Measurements from ENCODE around the gene ZSWIM8. TPM values are rescaled to one million over a fixed set of nuclear protein-coding genes. Genes with fewer than 3 reads are reported as not detected.

ZSWIM8 gene
- total and polyA plus RNA-seq, 2 of the 8 experiments (the other 6 are each of a cell fraction or from before 2014, with no cell fraction given), result 44.7 to 99.7 TPM

DNA sequence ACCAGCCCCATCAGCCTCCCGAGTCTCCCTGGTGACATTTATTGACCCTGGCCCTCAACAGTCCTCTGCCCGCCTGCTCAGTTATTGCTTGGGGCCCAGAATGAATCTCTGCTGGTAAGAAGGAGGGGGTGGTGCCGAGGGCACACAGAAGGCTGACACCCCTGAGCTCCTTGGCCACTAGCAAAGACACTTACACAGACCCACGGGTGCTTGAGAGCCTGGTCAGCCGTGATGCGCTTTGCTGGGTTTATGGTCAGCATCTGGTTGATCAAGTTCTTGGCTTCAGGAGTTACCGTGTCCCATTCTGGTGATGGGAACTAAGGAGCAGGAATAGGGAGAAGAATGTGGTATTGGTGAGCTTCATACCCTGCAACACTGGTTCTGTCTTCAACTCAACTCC lies 61.6 kb downstream of the ZSWIM8 start:
- no peak overlapping the region for H4K91ac ChIP-seq (replicated peaks; ENCODE audit: insufficient read length, low read length)
- no peak overlapping the region for H2BK120ac ChIP-seq (replicated peaks; ENCODE audit: low read depth, low read length)
- no peak overlapping the region for H3K4ac ChIP-seq (replicated peaks; ENCODE audit: insufficient read length, low read depth, low read length)
- H2AK5ac ChIP-seq (ENCODE audit: low read depth, low read length), result no peak overlapping the region
- DNase-seq (ENCODE audit: low read depth in 1 of 2, low spot score in 2 of 2), result no peak
- no peak overlapping the region for H3K18ac ChIP-seq (ENCODE audit: extremely low read depth, low read length)
- no peak overlapping the region for H3K9ac ChIP-seq (replicated peaks in 1 of 4; ENCODE audit: extremely low read depth in 1 of 4, low read depth in 3 of 4, low read length in 3 of 4)
- ChIA-PET POLR2A (ENCODE audit: partially characterized antibody) (no interaction called here), CTCF (ENCODE audit: partially characterized antibody) (interaction anchor here (0.7 to 20.8 kb wide), 7 partner anchors 11 to 93 kb away, joined by 3 to 279 read pairs (median 142); partner anchors contain the start of gene CAMK2G)
- H3K4me2 ChIP-seq (ENCODE audit: insufficient read depth in 1 of 2, low read depth in 2 of 2, low read length in 2 of 2), result no peak overlapping the region
- no peak overlapping the region for H3K4me3 ChIP-seq (ENCODE audit: extremely low read depth in 1 of 4, insufficient read depth in 2 of 4, low read depth in 3 of 4, low read length in 4 of 4)
- peaks cover 22 to 37% (median 28%) of the 10 kb centered on the region in 4 experiments for H3K36me3 ChIP-seq (ENCODE audit: control insufficient read depth in 2 of 4, insufficient read depth in 4 of 4, low read length in 3 of 4)
- FAIRE-seq, result no peak
- TF ChIP-seq PHF8 (conservative IDR thresholded peaks at IDR 0.05; ENCODE audit: low read depth, low read length), result no peak
- no peak for TF ChIP-seq POLR2A (IDR thresholded peaks at IDR 0.05; ENCODE audit: control extremely low read depth in 1 of 2, low read depth in 2 of 2, low read length in 2 of 2)
- TF ChIP-seq RFX5 (IDR thresholded peaks at IDR 0.05; ENCODE audit: borderline replicate concordance, low read depth, low read length), result no peak
- no peak for TF ChIP-seq POLR2AphosphoS5 (IDR thresholded peaks at IDR 0.05; ENCODE audit: low read depth, low read length)
- no peak for TF ChIP-seq MAFK (IDR thresholded peaks at IDR 0.05; ENCODE audit: low read depth, low read length)
- TF ChIP-seq TCF12 (IDR thresholded peaks at IDR 0.05; ENCODE audit: low read depth, low read length), result no peak
- no peak for TF ChIP-seq CREB1 (IDR thresholded peaks at IDR 0.05)
- no peak for TF ChIP-seq JUND (IDR thresholded peaks at IDR 0.05; ENCODE audit: low read length)
- no peak for TF ChIP-seq SP1 (IDR thresholded peaks at IDR 0.05; ENCODE audit: low read depth, low read length)
- no peak for TF ChIP-seq KDM5A (IDR thresholded peaks at IDR 0.05; ENCODE audit: low read length)
- no peak for TF ChIP-seq EZH2 (IDR thresholded peaks at IDR 0.05; ENCODE audit: low read depth, low read length, severe bottlenecking)
- TF ChIP-seq NRF1 (IDR thresholded peaks at IDR 0.05; ENCODE audit: low read depth, low read length), result no peak
- H2BK20ac ChIP-seq (ENCODE audit: low read length), result no peak overlapping the region
- no peaks in the 10 kb centered on the region for H3K23me2 ChIP-seq (ENCODE audit: low read depth, low read length)
- 83% methylated on average over 7 of the region's 7 CpGs; no CpG with 5 or more reads in 1 of the 2 experiments for WGBS, 2 experiments (ENCODE audit: extremely low coverage in 1 of 2, insufficient coverage in 1 of 2, insufficient read length in 1 of 2, insufficient replicate concordance in 2 of 2, low coverage in 1 of 2, low lambda C conversion rate in 2 of 2, missing lambda C conversion rate in 1 of 2)
- no peak overlapping the region for H3K27ac ChIP-seq (ENCODE audit: low read depth, low read length)
- no peak overlapping the region for H2BK12ac ChIP-seq (ENCODE audit: low read depth, low read length)
- no peak overlapping the region for H4K8ac ChIP-seq (ENCODE audit: extremely low read depth, insufficient read depth, low read length)
- H3K23ac ChIP-seq (ENCODE audit: insufficient read length), result no peak overlapping the region
- H4K20me1 ChIP-seq (replicated peaks in 1 of 2; ENCODE audit: control insufficient read depth in 1 of 2, insufficient read depth in 2 of 2, low read length in 2 of 2), result peaks cover 3 to 5% of the 10 kb centered on the region in 2 experiments
- H3K4me1 ChIP-seq (replicated peaks in 1 of 4; ENCODE audit: control insufficient read depth in 3 of 4, insufficient read depth in 4 of 4, low read length in 3 of 4), result peaks cover 0 to 7% (median 3%) of the 10 kb centered on the region in 4 experiments; a peak in 3 of 7 replicates
- no peaks in the 10 kb centered on the region for H3K79me2 ChIP-seq (ENCODE audit: control insufficient read depth in 1 of 2, insufficient read depth in 2 of 2, low read length in 2 of 2)
- H2AFZ ChIP-seq (ENCODE audit: low read length), result no peak overlapping the region
- H3K27me3 ChIP-seq (replicated peaks in 1 of 4; ENCODE audit: control insufficient read depth in 3 of 4, extremely low read depth in 1 of 4, insufficient read depth in 3 of 4, low read length in 3 of 4), result no peaks in the 10 kb centered on the region
- no peaks in the 10 kb centered on the region for H3K79me1 ChIP-seq (ENCODE audit: low read depth, low read length)
- no peak overlapping the region for H3K56ac ChIP-seq (replicated peaks; ENCODE audit: insufficient read length, low read depth, low read length)
- no peak overlapping the region for H2BK15ac ChIP-seq (ENCODE audit: low read length)
- no peaks in the 10 kb centered on the region for H3K9me3 ChIP-seq (ENCODE audit: insufficient read depth in 2 of 2, low read depth in 1 of 2, low read length in 1 of 2)
- H3K14ac ChIP-seq (ENCODE audit: insufficient read length), result no peak overlapping the region
- H2BK5ac ChIP-seq (ENCODE audit: low read depth, low read length), result no peak overlapping the region
- no peak overlapping the region for H4K5ac ChIP-seq (ENCODE audit: insufficient read length, low read depth, low read length)
